GM21576 (cell line): ENCODE data around the gene VPS45.
"Not testable (repeated sequence)": the region's sequence is repeated elsewhere in the genome, so short reads cannot be mapped to it uniquely, and the experiment has no call there.

Experiments
- ATAC-seq: cut with Tn5 transposase; IDR thresholded peaks from one replicate; pipeline ENCODE4 v1.9.1; 2021; ENCODE audit warnings: mild to moderate bottlenecking, moderate library complexity; ENCODE audit not compliant: unreplicated experiment

VPS45 gene

DNA sequence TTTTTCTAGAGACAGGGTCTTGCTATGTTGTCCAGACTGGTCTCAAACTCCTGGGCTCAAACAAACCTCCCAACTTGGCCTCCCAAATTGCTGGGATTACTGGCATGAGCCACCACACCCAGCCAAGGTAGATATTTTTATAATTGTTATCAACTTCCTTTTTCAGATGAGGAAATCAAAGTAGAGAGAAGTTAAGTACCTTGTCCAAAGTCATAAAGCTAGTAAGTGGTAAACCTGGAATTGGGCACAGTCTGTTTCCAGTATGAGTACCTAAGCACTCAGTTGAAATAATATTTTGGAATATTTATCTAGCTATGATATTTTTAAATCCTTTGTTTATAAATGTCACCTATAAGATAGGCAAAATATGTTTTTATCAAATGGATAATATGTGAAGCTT lies 59.9 kb downstream of the VPS45 start:
- no peak for ATAC-seq

GRCh38 chr1:150127868-150128267 lies 60.3 kb downstream of the VPS45 start:
- no peak for ATAC-seq

DNA sequence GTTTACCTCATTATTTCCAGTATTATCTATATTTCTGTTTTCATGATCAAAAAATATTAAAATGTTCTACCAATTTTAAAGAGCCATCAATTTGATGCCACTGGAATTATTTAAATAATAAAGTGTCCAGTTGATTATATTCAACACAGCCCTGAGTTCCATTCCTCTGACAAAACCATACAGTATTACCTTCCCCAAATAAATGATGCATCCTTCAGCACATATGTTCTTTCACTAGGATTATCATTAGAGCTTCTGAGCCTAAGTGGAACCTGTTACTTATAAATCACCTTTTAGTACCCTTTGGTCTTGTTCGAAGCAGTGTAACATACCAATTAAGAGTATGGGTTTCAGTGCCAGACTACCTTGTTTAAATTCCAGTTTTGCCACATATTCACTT lies 64.8 kb downstream of the VPS45 start:
- no peak for ATAC-seq

GRCh38 chr1:150134537-150134936 lies 67.0 kb downstream of the VPS45 start:
- ATAC-seq, result no peak

DNA sequence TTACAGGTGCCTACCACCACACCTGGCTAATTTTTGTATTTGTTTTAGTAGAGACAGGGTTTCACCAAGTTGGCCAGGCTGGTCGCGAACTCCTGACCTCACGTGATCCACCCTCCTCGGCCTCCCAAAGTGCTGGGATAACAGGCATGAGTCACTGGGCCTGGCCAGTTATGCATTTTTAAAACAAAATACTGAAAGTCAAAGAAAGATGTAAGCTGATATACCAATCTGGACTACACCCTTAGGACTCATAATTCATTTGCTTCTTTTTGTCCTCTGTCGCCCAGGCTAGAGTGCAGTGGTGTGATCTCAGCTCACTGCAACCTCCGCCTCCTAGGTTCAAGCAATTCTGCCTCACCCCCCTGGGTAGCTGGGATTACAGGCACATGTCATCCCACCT lies 67.8 kb downstream of the VPS45 start:
- ATAC-seq, result not testable (repeated sequence)

- no peak for ATAC-seq
These were observed 70.5 kb downstream of the VPS45 start for GRCh38 chr1:150138044-150138443.

DNA sequence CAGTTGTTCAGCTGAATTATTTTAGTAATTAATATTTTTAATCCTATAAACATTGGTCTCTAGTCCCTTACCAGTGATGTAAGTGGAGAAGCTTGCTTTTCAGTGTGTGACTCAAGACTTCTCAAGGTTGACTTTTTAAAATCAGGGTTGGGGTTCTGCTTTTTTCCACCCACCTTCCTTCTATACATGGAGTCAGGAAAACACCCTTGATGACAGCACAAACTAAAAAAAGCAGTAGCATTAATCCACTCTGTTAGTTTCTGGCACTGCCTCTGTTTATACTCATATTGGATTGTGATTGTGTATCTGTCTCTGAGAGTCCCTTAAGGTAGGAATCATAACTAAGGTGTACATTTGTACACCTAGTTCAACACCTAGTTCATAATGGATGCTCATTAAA lies 73.9 kb downstream of the VPS45 start:
- ATAC-seq, result no peak

GRCh38 chr1:150142083-150142482 lies 74.5 kb downstream of the VPS45 start:
- no peak for ATAC-seq

DNA sequence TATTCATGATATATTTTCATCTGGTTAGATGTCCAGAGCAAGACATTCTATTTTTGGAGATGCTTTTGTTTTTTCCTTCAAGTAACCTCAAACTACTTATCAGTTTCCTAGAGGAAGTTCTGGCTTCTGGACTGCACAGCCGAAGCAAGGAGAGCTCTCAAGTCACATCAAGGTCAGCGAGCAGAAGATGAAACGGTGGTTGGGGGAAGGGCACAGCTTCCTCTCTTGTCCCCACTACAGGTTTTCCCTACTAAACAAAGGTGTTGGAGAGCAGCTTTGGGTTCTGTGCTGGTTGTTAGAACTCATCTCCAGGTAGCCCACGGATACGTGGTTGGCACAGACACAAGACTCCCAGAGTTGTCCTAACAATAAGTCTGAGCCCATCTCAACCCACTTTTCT lies 77.0 kb downstream of the VPS45 start:
- no peak for ATAC-seq

- ATAC-seq, result not testable (repeated sequence)
These were observed 78.4 kb downstream of the VPS45 start for GRCh38 chr1:150146016-150146415.

DNA sequence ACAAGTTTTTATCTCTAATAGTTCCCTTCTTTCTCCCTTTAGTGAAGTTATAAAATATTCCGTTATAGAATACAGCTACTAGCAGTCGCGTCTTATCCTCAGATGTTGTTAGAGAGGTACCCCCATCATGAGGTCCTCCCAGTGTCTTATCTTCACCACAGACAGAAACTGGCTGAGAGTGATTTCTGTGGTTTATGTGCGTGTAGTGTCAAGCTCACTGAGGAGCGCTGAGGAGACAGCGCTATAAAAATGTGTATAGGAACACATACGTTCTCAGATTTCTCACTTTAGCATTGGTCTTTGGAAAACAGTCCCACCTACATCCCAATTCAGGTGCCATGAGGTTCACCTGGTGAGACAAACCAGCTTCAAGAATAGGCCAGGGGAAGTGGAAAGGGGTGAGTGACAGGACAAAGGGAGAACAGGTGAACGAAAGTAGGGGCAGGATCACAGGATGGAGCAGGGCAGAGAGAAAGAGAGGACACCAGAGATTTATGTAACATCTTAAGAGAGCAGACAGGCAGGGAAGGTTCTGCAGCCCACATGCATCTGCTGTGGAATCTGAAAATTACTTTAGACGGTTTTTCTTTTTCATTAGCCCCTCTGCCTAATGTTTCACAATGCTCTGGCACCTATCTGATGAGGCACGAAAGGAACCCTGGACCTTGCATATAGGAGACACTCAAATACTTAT lies 79.4 kb downstream of the VPS45 start:
- no peak for ATAC-seq

DNA sequence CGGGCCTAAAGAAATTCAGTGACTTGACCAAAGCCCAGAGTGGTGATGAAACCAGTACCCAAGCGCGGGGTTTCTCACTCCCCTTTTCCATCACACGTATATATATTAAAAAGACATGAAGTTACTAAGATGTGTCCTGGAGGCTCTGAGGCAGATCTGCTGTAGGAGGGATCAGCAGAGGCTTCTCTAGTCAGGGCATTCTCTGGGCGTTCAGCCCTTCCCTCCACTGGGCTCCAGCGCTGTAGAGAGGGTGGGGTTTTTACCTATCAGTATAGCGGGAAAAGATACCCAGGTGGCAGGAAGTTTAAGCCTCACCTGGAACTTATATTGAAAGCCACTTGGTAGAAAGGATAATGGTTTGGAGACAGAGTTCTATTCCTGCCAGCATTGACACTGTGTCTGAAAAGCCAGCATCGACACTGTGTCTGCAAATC lies 81.3 kb downstream of the VPS45 start:
- ATAC-seq, result no peak

GRCh38 chr1:150149271-150150132 lies 81.9 kb downstream of the VPS45 start, which contains the start of gene PLEKHO1:
TSS of gene PLEKHO1 (plus strand) at chr1:150149916. CDS start at chr1:150150258, 342 bp downstream.
- ATAC-seq, result no peak

DNA sequence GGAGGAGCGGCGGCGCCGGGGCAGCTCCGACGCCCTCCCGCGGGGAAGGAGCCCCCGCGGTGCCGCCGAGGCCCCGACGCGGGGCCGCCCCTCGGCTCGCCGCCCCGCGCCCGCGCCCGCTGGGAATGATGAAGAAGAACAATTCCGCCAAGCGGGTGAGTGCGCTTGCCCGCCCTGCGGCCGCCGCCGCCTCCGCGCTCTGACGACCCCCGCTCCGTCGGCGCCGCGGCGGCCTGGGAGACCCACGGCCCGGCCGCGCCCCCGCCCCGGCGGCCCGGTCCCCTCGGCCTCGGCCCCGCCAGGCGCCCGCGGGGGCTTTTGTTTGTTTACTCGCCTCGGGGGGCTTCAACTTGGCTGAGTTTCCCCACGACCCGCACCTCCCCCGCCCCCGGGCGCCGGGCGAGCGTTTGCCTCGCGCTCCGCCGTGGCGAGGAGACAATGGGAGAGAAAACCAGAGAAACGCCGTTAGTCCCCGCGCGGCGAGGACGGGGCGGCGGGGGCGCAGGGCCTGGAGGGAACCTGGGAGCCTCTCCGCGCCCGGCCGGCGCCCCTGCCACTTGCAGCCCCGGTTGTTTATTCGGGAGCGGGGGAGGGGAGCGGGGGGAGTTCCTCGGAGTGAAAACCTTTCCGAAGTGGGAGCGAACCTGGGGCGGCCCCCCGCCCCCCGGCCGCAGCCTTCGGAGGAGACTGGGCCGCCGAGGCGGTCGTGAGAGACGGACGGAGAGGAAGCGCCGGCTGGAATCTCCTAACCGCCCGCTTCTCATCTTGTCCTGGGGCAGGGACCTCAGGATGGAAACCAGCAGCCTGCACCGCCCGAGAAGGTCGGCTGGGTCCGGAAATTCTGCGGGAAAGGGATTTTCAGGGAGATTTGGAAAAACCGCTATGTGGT lies 82.8 kb downstream of the VPS45 start:
- no peak for ATAC-seq

DNA sequence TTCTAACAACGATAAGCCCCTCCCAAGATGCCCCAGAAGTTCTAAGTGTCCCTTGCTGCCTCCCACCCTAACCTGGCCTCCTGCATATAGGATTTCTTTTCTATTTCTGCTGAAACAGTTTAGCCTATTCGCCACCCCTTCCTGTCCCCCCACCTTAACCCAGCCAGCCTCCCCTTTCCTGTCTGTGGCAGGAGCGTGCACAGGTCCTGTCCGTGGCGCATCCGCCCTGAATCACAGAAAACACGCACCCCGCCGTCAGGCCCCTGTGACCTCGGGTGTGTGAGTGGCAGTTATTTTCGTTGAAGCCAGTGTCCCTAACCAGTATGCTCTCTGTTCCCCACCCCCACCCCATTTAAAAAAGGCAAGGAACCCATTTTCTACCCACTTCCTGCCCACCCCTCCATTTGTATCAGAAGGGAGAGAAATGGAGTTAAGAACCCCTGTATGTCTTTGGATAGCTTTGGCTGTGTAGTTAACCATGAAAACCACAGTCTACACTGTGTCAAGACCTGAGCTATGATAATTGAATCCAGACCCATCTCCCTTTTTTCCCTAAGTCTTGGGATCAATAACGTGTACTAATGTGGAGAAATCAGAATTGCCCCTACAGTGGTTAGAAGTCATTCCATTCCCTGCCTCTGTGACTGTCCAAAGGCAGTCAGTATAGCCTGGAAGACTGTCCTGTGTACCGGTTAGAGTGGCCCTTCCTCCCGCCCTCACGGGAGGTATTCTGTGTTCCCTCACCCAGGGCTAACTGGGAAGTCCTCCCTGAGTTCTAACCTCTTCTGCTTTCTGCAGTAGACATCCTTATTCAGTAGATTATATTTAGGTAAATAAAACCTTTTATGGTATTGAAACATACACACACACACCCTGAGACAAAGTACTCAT lies 84.0 kb downstream of the VPS45 start:
- ATAC-seq, result no peak

- no peak for ATAC-seq
These were observed 84.6 kb downstream of the VPS45 start for GRCh38 chr1:150152182-150152536.

GRCh38 chr1:150152772-150153456 lies 85.3 kb downstream of the VPS45 start:
- ATAC-seq, result no peak

- no peak for ATAC-seq
These were observed 86.6 kb downstream of the VPS45 start for GRCh38 chr1:150154143-150154542.

- ATAC-seq, result no peak
These were observed 88.0 kb downstream of the VPS45 start for GRCh38 chr1:150155413-150156071.
